HCT116 (cell line): ENCODE data around the gene SMS. TPM values are rescaled to one million over a fixed set of nuclear protein-coding genes. Genes with fewer than 3 reads are reported as not detected.

Experiments used
- ATAC-seq: fragments of 200-7000 bp; cut with Tn5 transposase; 2 replicates; pipeline ENCODE4 v1.9.1; 2020; ENCODE audit warnings: mild to moderate bottlenecking, moderate library complexity
- BruUV-seq: library from RNA; stranded (reverse); fragments of 400-500 nt; replicated peaks from 2 replicates; lab custom pipeline; 2021; lab: Mats Ljungman, UMichigan
- CTCF ChIA-PET: fragments of 300-600 bp; sonication (Branson Sonifier 250); formaldehyde crosslinking; loops from one replicate; lab custom pipeline; 2021; ENCODE audit warnings: antibody characterized with exemption; lab: Charles Lee
- POLR2A ChIA-PET: fragments of 300-600, 350-600 bp; sonication (Branson Sonifier 250); formaldehyde crosslinking; loops from one replicate; lab custom pipeline; 2021; ENCODE audit warnings: antibody characterized with exemption; lab: Charles Lee
- RAD21 ChIA-PET, 2 experiments: fragments of 300-600 bp; sonication (Branson Sonifier 250); formaldehyde crosslinking; loops; one replicate each; lab custom pipeline; 2023; ENCODE audit warnings: low total read pairs in 2 of 2; ENCODE audit not compliant: uncharacterized antibody in 2 of 2, unreplicated experiment in 2 of 2, low non-redundant PET in 1 of 2; lab: Charles Lee
- DNase-seq: peaks from one replicate; pipeline ENCODE4 v3.0.0-alpha.2; 2010; ENCODE audit warnings: low read depth, low spot score
- H2AFZ ChIP-seq: fragments of 200-600 bp; shearing (Covaris generic), sonication (generic); 2 replicates; pipeline ENCODE4 v1.6.1; 2017; ENCODE audit warnings: low read depth, mixed run types, mixed read lengths, antibody characterized with exemption, low read length; ENCODE audit not compliant: poor library complexity, severe bottlenecking
- H3K27ac ChIP-seq: 2 replicates; pipeline ENCODE4 v1.5.1; 2012; ENCODE audit warnings: low read depth, low read length
- H3K27me3 ChIP-seq: fragments of 200-600 bp; sonication (generic); 2 replicates; pipeline ENCODE4 v1.6.1; 2016; ENCODE audit warnings: mixed run types, low read length, mixed read lengths; ENCODE audit not compliant: insufficient read depth
- H3K36me3 ChIP-seq, 2 experiments: fragments of 200-500 bp in 1 of 2; fragments of 200-600 bp in 1 of 2; sonication (Bioruptor generic) in 1 of 2; sonication (generic) in 1 of 2; 2 replicates each; pipeline versions ENCODE4 v1.5.1 to v1.6.1; 2014 to 2016; ENCODE audit warnings: low read length in 2 of 2, inconsistent platforms in 1 of 2, mixed read lengths in 1 of 2, mixed run types in 1 of 2; ENCODE audit not compliant: insufficient read depth in 2 of 2, control insufficient read depth in 1 of 2
- H3K4me1 ChIP-seq, 2 experiments: fragments of 200-600 bp in 1 of 2; sonication (generic) in 1 of 2; 2 replicates each; pipeline versions ENCODE4 v1.5.1 to v1.6.1; 2012 to 2017; ENCODE audit warnings: low read length in 2 of 2, inconsistent platforms in 1 of 2, mild to moderate bottlenecking in 1 of 2, mixed read lengths in 1 of 2, mixed run types in 1 of 2, moderate library complexity in 1 of 2; ENCODE audit not compliant: insufficient read depth in 2 of 2, control insufficient read depth in 1 of 2
- H3K4me2 ChIP-seq: fragments of 200-600 bp; sonication (generic); 2 replicates; pipeline ENCODE4 v1.6.1; 2017; ENCODE audit warnings: mixed run types, low read length, mixed read lengths
- H3K4me3 ChIP-seq, 2 experiments: fragments of 200-600 bp in 1 of 2; sonication (generic) in 1 of 2; replicated peaks in 1 of 2; 2 replicates each; pipeline ENCODE4 v1.5.1; 2011 to 2016; ENCODE audit warnings: low read length in 2 of 2, control low read depth in 1 of 2, low read depth in 1 of 2, mild to moderate bottlenecking in 1 of 2, mixed read lengths in 1 of 2, mixed run types in 1 of 2
- H3K79me2 ChIP-seq: fragments of 200-600 bp; sonication (generic); 2 replicates; pipeline ENCODE4 v1.6.1; 2017; ENCODE audit warnings: mild to moderate bottlenecking, mixed run types, low read length, moderate library complexity, mixed read lengths; ENCODE audit not compliant: insufficient read depth
- H3K9ac ChIP-seq: fragments of 200-600 bp; sonication (generic); 2 replicates; pipeline ENCODE4 v1.6.1; 2016; ENCODE audit warnings: low read length, mixed read lengths
- H3K9me2 ChIP-seq: fragments of 200-600 bp; sonication (generic), shearing (Covaris generic); 2 replicates; pipeline ENCODE4 v1.6.1; 2017; ENCODE audit warnings: mixed run types, mild to moderate bottlenecking, moderate library complexity; ENCODE audit not compliant: insufficient read depth
- H3K9me3 ChIP-seq, 2 experiments: fragments of 200-500 bp in 1 of 2; fragments of 200-600 bp in 1 of 2; sonication (Bioruptor generic) in 1 of 2; sonication (generic) in 1 of 2; 2 replicates each; pipeline ENCODE4 v1.6.1; 2014 to 2017; ENCODE audit warnings: low read length in 2 of 2, mixed read lengths in 2 of 2, inconsistent platforms in 1 of 2, low read depth in 1 of 2, mild to moderate bottlenecking in 1 of 2, mixed run types in 1 of 2, moderate library complexity in 1 of 2; ENCODE audit not compliant: control insufficient read depth in 1 of 2, insufficient read depth in 1 of 2
- H4K20me1 ChIP-seq: fragments of 200-600 bp; sonication (generic), shearing (Covaris generic); 2 replicates; pipeline ENCODE4 v1.6.1; 2017; ENCODE audit warnings: mixed run types, mild to moderate bottlenecking, moderate library complexity; ENCODE audit not compliant: insufficient read depth
- CBX3 ChIP-seq: IDR thresholded peaks from 2 replicates; pipeline ENCODE4 v1.6.1; 2012; ENCODE audit warnings: low read depth
- CEBPB ChIP-seq: IDR thresholded peaks from 2 replicates; pipeline ENCODE4 v1.6.1; 2012; ENCODE audit warnings: low read depth
- CTCF ChIP-seq, 3 experiments: fragments of 200-600 bp in 1 of 3; sonication (generic) in 1 of 3; IDR thresholded peaks in 2 of 3; conservative IDR thresholded peaks in 1 of 3; 2 replicates each; pipeline ENCODE4 v1.5.1; 2012 to 2017; ENCODE audit warnings: low read depth in 2 of 3, low read length in 2 of 3, antibody characterized with exemption in 1 of 3, borderline replicate concordance in 1 of 3, control low read depth in 1 of 3, mild to moderate bottlenecking in 1 of 3, mixed read lengths in 1 of 3, mixed run types in 1 of 3, moderate library complexity in 1 of 3; ENCODE audit not compliant: insufficient read depth in 1 of 3
- EZH2 ChIP-seq: fragments of 200-600 bp; sonication (generic); IDR thresholded peaks from 2 replicates; pipeline ENCODE4 v1.6.1; 2017; ENCODE audit warnings: antibody characterized with exemption, mixed run types
- EZH2phosphoT487 ChIP-seq: fragments of 200-600 bp; IDR thresholded peaks from 2 replicates; pipeline ENCODE4 v1.6.1; 2018; ENCODE audit warnings: antibody characterized with exemption, borderline replicate concordance
- FOSL1 ChIP-seq: IDR thresholded peaks from 2 replicates; pipeline ENCODE4 v1.6.1; 2012; ENCODE audit warnings: low read depth
- JUND ChIP-seq: IDR thresholded peaks from 2 replicates; pipeline ENCODE4 v1.6.1; 2012
- POLR2A ChIP-seq: IDR thresholded peaks from 2 replicates; pipeline ENCODE4 v1.7.0; 2011; ENCODE audit warnings: borderline replicate concordance; ENCODE audit not compliant: insufficient read depth, insufficient read length; ENCODE audit errors: extremely low read depth
- POLR2AphosphoS5 ChIP-seq: IDR thresholded peaks from 2 replicates; pipeline ENCODE4 v1.6.1; 2011; ENCODE audit warnings: mild to moderate bottlenecking, low read depth, low read length, moderate library complexity
- RAD21 ChIP-seq: IDR thresholded peaks from 2 replicates; pipeline ENCODE4 v1.6.1; 2012; ENCODE audit warnings: low read depth, mild to moderate bottlenecking
- SIN3A ChIP-seq: IDR thresholded peaks from 2 replicates; pipeline ENCODE4 v1.6.1; 2012; ENCODE audit warnings: low read depth
- SP1 ChIP-seq: IDR thresholded peaks from 2 replicates; pipeline ENCODE4 v1.6.1; 2012; ENCODE audit warnings: low read depth
- SRF ChIP-seq: IDR thresholded peaks from 2 replicates; pipeline ENCODE4 v1.6.1; 2012; ENCODE audit warnings: low read depth
- YY1 ChIP-seq: IDR thresholded peaks from 2 replicates; pipeline ENCODE4 v1.6.1; 2011; ENCODE audit warnings: low read length, low read depth, moderate library complexity, mild to moderate bottlenecking; ENCODE audit not compliant: insufficient replicate concordance; ENCODE audit errors: extremely low read depth
- ZNF274 ChIP-seq: fragments of 200-500 bp; sonication (Bioruptor generic); IDR thresholded peaks from 2 replicates; pipeline ENCODE4 v1.6.1; 2014; ENCODE audit warnings: mild to moderate bottlenecking, low read depth, low read length, inconsistent platforms
- intact Hi-C: fragments of 100-400 bp; cut with micrococcal nuclease; formaldehyde crosslinking; loops from 2 replicates; pipeline ENCODE4 v1.10.0; 2022
- total RNA-seq: library from RNA; stranded (reverse); gene quantifications from one replicate; pipeline ENCODE4 v1.2.1, GENCODE V29; 2021; ENCODE audit not compliant: unreplicated experiment
- TF ChIP-seq, protein P1 (sequence below): IDR thresholded peaks from 2 replicates; pipeline ENCODE4 v1.6.1; 2011; ENCODE audit warnings: mild to moderate bottlenecking, low read length, moderate library complexity; ENCODE audit not compliant: insufficient replicate concordance; ENCODE audit errors: extremely low read depth
- TF ChIP-seq, protein P2 (sequence below): IDR thresholded peaks from 2 replicates; pipeline ENCODE4 v1.6.1; 2012
- TF ChIP-seq, protein P3 (sequence below): IDR thresholded peaks from 2 replicates; pipeline ENCODE4 v1.6.1; 2012
- TF ChIP-seq, protein P4 (sequence below): IDR thresholded peaks from 2 replicates; pipeline ENCODE4 v1.6.1; 2012; ENCODE audit warnings: low read depth

Gene SMS
- total RNA-seq, 1 experiment from 2014 or later, result 164 TPM

DNA sequence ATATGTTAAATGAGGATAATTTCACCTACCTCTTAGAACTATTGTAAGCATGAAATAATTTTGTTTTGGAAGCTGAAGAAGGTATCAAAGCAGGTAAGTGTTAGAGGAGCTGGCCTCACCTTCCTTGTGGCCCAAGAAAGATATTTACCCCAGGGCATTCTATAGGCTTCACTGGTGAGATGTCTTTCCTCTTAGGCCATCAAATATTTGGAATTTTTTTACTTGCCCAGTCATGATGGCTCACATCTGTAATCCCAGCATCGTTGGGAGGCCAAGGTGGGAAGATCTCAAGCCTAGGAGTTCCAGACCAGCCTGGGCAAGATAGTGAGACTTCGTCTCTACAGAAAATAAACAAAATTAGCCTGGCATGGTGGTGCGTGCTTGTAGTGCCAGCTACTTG, 6.1 kb upstream of the SMS start:
- DNase-seq, result no peak
- Histone ChIP-seq H3K9ac (no peak overlapping the region), H3K36me3 (no peaks in the 10 kb centered on the region), H3K27me3 (no peaks in the 10 kb centered on the region), H2AFZ (no peak overlapping the region), H3K27ac (no peak overlapping the region), H3K79me2 (no peaks in the 10 kb centered on the region)
- intact Hi-C loops, result no loop called here
- CTCF ChIA-PET, result no interaction called here
- POLR2A ChIA-PET, result no interaction called here
- TF ChIP-seq, protein P1, sequence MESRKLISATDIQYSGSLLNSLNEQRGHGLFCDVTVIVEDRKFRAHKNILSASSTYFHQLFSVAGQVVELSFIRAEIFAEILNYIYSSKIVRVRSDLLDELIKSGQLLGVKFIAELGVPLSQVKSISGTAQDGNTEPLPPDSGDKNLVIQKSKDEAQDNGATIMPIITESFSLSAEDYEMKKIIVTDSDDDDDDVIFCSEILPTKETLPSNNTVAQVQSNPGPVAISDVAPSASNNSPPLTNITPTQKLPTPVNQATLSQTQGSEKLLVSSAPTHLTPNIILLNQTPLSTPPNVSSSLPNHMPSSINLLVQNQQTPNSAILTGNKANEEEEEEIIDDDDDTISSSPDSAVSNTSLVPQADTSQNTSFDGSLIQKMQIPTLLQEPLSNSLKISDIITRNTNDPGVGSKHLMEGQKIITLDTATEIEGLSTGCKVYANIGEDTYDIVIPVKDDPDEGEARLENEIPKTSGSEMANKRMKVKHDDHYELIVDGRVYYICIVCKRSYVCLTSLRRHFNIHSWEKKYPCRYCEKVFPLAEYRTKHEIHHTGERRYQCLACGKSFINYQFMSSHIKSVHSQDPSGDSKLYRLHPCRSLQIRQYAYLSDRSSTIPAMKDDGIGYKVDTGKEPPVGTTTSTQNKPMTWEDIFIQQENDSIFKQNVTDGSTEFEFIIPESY, result no peak
- TF ChIP-seq EZH2phosphoT487 (no peak), ZNF274 (no peak), JUND (no peak), YY1 (no peak), SP1 (no peak), CEBPB (no peak), EZH2 (no peak), POLR2AphosphoS5 (no peak), FOSL1 (no peak), RAD21 (no peak), SRF (no peak), CBX3 (no peak), POLR2A (no peak), SIN3A (no peak), CTCF (IDR thresholded peaks at IDR 0.05 in 2 of 3, conservative IDR thresholded peaks at IDR 0.05 in 1 of 3; ENCODE audit: borderline replicate concordance in 1 of 3, insufficient read depth in 1 of 3, low read depth in 2 of 3, low read length in 2 of 3) (no peak)
- TF ChIP-seq, protein P2, sequence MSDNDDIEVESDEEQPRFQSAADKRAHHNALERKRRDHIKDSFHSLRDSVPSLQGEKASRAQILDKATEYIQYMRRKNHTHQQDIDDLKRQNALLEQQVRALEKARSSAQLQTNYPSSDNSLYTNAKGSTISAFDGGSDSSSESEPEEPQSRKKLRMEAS, result no peak
- TF ChIP-seq, protein P3, sequence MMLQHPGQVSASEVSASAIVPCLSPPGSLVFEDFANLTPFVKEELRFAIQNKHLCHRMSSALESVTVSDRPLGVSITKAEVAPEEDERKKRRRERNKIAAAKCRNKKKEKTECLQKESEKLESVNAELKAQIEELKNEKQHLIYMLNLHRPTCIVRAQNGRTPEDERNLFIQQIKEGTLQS, result no peak
- TF ChIP-seq, protein P4, sequence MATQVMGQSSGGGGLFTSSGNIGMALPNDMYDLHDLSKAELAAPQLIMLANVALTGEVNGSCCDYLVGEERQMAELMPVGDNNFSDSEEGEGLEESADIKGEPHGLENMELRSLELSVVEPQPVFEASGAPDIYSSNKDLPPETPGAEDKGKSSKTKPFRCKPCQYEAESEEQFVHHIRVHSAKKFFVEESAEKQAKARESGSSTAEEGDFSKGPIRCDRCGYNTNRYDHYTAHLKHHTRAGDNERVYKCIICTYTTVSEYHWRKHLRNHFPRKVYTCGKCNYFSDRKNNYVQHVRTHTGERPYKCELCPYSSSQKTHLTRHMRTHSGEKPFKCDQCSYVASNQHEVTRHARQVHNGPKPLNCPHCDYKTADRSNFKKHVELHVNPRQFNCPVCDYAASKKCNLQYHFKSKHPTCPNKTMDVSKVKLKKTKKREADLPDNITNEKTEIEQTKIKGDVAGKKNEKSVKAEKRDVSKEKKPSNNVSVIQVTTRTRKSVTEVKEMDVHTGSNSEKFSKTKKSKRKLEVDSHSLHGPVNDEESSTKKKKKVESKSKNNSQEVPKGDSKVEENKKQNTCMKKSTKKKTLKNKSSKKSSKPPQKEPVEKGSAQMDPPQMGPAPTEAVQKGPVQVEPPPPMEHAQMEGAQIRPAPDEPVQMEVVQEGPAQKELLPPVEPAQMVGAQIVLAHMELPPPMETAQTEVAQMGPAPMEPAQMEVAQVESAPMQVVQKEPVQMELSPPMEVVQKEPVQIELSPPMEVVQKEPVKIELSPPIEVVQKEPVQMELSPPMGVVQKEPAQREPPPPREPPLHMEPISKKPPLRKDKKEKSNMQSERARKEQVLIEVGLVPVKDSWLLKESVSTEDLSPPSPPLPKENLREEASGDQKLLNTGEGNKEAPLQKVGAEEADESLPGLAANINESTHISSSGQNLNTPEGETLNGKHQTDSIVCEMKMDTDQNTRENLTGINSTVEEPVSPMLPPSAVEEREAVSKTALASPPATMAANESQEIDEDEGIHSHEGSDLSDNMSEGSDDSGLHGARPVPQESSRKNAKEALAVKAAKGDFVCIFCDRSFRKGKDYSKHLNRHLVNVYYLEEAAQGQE, result no peak
- TF ChIP-seq, all 23 proteins: peak for 0
- H3K9me2 ChIP-seq, result no peaks in the 10 kb centered on the region
- H3K9me3 ChIP-seq, result no peaks in the 10 kb centered on the region
- peaks cover under 1 to 36% of the 10 kb centered on the region in 2 experiments; a peak in 3 of 4 replicates for H3K4me1 ChIP-seq
- H3K4me2 ChIP-seq, result no peak overlapping the region; the same call in 1 of the 2 replicates
- RAD21 ChIA-PET, result no interaction called here
- ATAC-seq, result no peak
- no peak overlapping the region for H3K4me3 ChIP-seq
- BruUV-seq, result no TSS peak
- H4K20me1 ChIP-seq, result no peaks in the 10 kb centered on the region
